Hepatic stellate cell (primary cell): ENCODE data around the gene FRMD4A.
A peak's percentile ranks its signal among the peaks of the same experiment; 100 is the strongest.
"Not testable (repeated sequence)": the region's sequence is repeated elsewhere in the genome, so short reads cannot be mapped to it uniquely, and the experiment has no call there.

Experiments used
- DNase-seq: peaks from one replicate; pipeline ENCODE4 v3.0.0; 2011; ENCODE audit warnings: low spot score

The FRMD4A gene

DNA sequence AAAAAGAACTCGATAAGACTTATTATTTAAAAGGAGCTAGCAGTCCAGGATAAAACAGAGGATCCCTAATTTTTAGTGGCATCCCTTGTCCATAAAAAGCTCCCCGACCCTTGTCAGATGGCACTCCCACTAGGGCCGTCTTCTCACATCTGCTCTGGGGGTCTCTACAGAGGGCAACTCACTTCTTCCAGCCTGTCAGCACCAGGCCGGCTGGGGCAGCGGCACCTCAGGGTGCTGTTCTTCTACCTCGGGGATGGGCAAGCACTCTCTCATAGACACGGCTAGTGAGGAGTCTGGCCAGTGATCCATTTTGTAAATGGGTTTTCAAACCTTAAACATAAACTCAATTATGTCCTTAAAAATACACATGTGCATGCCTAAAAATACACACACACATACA is 609.2 kb downstream of the FRMD4A start:
- DNase-seq: no peak

DNA sequence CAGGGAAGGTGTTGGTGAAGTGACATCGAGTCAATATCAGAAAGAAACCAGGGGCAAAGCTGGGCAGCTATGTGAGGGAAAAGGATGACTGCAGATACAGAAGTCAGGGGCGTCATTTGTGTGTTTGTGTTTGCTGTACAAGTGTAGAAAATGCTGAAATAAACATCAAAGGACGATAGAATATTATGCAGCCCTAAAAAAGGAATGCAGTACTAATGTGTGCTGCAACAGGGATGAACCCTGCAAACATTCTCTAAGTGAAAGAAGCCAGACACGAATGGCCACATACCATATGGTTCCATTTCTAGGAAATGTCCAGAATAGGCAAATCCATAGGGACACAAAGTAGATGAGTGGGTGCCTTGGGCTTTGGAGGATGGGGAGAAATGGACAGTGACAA is 610.0 kb downstream of the FRMD4A start:
- no peak for DNase-seq

DNA sequence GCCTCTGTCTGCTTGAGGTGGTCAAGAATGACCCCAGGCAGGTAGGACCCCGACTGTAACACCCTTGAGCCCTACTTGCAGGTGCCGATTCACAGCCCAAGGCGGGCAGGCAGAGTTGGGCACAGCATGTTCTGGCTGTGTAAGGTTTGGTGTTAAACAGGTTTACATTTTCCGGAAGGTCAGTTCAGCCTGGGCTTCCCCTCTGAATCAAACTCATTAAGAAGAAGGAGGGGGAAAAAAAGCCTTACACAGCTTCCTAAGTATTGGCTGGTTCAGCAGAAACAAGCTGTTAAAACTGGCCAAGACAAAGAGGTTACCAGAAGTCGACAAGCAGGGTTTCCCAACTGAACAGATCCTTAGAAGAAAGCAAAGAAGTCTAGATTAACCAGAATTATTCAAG is 611.3 kb downstream of the FRMD4A start:
- DNase-seq: no peak

DNA sequence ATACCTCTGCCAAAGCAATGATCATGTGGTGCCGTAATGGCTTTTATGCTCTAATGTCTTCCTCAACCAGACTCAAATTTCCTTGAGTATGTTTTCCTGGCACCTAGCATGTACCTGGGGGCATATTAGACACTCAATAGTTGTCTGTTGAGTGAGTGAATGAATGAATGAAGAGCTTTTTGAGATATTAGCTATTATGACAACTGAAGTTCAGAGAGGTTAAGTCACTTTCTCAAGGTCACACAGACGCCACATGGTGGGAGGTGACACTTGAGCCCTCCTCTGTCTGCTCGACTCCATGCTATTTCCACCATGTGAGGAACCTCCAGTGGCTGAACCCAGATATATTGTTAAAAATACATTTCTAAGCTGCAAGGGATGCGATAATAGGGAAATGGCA is 611.9 kb downstream of the FRMD4A start:
- DNase-seq: no peak

DNA sequence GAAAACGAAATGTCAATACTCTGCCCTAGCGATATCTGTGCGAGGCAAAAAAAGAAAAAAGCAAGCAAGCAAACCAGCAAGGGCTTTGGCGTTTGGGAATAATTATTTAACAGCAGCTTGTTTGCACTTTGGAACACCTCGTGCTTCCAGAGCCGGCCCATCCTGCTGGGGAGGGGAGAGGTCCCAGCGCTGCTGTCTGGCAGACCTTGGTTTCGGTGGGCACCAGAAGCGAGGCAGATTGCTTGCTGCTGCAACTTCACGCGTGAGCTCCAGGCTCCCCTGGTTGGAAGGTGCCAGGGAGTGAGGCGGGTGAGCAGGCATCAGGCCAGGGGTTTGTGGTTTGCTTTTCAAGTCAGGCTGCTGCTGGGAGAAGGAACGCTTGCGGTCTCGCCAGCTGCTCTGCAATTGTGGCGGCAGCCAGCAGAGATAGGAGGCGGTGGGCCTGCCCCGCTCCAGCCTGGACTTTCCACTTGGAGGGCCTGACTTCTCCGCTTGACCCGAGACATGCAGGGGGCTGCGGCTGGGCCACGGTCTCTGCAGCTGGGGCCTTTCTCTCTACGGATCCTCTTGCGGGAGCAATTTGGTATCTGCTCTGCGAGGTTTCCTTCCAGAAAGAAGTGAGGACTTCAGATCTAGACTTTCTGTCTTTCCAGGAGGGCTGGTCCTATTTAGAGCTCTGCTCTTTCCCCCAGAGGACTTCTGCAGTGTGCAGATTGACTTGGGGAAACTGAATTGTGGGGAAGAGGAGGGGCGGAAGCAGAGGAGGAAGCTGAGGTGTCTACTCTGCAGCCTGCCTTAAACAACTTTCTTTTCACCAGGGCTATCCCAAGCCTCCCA is 612.6 kb downstream of the FRMD4A start:
- DNase-seq: peak; percentile 77

DNA sequence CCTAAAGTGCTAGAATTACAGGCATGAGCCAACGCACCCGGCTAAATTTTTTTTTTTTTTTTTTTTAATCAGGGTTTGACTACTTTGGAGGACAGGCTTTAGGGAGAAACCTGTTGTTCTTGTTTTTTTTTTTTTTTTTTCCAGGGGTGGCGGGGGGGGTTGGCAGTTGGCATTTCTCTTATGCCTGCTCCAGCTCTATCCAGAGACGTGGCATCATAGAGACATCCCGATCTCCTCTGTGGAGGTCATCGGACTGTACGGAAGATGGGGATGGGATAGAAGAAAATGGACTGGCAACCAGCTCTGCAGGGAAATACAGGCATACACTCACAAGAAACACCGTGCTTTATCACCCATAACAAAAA is 613.2 kb downstream of the FRMD4A start:
- no peak for DNase-seq

DNA sequence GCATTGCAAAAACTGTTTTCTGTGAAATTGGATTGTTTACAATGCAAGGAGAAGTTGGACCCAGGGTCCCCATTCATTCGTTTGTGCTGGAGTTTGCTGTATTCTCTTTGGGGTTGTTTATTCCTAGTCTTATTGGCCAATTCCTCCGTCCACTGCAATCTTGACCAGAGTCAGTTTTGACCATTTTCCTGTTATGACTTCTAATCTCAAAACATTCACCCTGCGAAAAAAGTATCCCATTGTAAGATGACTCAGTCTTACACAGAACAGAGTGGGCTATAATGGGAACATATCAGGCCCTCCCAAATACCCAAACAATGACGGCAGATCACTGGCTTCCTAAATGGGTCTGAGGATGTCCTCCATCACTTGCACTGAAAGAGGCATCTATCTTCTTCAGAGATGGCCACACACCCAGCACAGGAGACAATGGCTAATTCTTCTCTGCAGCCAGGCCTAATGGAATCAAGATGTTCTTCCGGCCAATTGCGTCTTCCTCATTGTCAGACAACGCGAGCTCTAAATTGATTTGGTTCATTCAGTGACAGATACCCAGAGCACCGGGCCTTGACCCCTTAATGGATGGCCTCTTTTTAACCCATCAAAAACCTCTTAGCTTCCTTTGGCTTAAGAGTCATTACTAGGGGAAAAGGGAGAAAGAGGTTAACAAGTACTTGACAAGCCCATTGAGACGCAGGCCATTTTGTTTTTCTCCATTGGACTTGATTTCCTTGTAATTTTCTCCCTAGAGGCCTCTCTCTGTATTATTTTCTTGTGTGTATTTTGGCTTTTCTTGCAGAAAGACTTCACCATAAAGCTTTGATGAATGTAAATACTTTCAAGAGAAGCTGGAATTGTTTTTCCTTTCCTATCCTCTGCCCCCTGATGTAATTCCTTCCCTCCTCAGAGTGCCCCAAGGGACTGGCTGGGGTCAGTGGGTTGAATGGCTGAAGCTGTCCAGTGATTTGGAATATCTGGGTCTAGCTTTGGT is 614.3 kb downstream of the FRMD4A start:
- peak; percentile 74 for DNase-seq

DNA sequence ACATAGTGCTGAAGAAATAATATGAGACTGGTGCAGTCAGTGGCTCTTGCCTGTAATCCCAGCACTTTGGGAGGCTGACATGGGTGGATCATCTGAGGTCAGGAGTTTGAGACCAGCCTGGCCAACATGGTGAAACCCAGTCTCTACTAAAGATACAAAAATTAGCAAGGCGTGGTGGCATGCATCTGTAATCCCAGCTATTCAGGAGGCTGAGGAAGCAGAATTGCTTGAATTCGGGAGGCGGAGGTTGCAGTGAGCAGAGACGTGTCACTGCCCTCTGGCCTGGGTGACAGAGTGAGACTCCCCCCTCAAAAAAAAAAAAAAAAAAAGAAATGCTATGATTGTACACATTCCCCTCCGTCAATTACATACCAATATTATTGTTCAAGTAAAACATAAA is 615.1 kb downstream of the FRMD4A start:
- DNase-seq: not testable (repeated sequence)

DNA sequence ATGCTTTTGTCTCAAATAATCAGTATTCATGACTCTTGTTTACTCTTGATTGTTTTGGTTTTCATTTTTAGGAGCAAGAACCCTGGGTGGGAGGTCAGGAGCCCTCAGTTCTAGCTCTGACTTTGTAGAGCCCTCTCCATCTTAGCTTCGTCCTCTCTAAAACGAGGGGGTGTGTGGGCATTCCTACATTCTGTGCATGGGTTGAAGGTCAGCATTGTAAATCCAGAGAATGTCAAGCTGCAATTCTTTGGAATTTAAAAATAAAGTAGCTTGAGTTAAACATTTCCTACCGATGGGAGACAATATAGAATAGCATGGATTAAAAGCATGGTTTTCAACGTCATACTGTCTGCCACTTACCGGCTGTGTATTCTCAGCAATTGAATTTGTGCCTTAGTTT is 615.6 kb downstream of the FRMD4A start:
- DNase-seq: no peak

DNA sequence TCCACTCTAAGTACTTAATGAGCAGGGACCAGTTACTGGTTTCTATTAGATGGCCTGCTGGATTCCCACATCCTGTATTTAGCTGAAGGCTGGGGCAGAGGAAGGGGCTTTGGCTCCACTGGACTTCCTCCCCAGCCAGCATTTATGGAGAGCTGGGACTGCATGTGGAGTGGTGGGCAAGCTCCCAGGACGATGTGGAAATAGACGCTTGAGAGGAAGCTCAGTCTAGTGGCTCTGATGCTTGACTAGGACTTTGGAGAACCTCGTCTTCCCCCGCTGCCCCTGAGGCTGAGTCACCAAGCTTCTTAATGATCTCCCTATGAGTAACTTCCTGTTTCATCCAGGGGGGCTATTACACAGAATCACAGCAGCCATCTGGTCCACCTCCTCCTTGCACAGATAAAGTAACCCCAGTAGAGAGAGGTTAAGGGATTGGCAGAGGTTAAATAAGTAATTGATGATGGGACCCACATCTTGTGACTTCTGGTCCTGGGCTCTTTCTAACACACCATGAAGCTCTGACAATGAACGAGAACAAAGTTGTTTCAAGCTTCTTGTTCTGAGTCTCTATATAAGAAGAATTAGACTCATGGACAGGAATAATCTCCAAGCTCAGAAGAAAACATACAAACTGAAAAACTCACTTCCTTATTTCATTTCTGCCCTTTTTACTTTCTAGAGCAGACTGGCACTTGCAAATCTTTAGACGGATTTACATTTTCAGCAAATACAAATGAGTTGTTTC is 617.7 kb downstream of the FRMD4A start:
- DNase-seq: peak; percentile 88

DNA sequence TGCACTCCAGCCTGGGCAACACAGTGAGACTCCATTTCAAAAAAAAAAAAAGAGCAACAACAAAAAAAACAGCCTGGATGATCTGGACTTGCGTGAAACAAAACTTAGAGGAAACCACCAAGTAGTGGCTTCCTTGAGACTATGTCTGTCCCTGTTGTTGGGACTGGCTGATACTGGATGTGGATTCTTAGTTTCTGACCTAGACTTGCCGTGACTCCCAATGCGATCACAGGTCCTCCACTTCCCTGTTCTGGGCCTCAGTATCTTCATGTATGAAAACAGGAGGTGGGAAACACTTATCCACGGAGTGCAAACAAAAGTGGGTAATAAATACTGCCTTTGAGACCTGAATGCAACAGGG is 618.3 kb downstream of the FRMD4A start:
- DNase-seq: no peak

DNA sequence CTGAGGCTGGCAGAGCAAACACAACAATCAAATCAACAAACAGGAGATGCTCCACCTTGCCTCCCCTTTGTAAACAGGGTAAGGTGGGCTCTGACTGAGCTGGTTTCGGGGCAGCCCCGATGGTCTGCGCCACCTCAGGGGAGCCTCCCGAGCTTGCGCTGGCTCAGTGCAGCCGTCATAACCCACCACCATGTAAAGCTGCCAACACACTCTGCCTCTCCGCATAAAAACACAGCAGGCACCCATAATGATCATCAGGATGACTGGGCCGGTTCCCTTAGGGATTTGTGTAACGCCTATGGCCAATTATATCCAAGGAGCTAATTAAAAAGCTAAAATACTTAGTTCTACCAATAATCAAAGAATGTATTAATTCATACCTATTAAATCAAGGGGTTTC is 619.4 kb downstream of the FRMD4A start:
- DNase-seq: no peak

DNA sequence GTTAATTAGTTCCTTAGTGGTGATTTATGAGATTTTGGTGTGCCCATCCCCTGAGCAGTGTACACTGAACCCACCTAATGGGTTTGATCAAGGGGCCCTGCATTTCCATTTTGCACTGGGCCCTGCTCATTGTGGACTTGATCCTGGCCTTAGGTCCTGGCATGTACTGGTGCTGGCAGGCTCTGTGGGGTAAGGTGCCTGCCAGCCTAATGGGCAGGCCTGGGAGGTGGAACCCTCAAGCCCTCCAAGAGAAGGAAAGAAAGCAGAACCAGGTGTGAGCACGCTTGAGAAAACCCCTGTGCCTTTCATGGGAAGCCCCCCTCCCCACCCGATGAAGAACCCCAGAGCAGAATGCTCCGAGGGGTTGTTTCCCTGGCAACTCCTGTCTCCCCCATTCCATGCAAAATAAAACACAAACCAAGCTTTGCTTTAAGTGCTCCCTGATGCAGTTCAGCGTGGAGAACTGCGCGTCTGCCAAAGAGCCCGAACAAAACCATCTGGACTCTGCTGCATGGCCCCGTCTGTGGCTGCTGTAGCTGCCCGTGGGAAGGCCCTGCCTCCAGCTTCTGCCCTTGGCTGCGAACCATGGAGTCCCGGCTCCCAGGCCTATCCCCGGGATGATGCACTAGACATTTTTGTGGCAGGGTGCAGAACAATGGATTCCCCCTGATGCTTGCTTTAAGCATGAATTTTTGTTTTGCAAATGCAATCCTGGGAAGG is 620.6 kb downstream of the FRMD4A start:
- no peak for DNase-seq

DNA sequence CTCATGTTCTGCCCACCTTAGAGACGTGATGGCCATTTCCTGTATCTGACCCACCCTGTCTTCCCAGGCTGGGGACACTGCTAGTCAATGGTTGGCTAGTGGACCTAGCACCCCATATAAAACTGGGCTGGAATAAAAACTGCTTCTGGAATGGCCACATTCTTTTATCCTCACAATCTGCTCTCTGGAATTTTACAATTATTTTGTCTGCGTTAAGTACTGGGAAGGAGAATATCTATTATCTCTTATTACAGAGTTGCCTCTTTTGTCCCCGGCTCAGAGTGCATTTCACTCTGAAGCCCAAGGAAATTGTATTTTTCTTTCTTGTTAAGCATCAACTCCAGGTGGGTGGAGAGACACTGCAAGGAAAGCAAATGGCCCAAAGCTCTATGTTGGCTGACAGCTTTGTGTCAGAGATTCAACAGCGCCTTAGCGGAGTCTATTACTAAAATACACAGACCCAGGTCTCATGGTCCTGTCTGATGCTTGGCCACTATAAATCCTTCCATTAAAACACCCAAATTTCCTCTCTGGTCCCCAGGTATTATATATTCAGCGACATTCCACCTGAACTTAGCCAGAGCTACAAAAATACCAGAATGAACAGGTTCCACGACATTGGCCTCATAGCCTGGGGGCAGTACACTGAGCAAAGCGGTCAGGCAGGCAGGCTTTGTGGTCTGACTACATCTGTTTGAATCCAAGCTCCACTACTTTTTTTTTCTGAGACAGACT is 622.3 kb downstream of the FRMD4A start:
- no peak for DNase-seq

DNA sequence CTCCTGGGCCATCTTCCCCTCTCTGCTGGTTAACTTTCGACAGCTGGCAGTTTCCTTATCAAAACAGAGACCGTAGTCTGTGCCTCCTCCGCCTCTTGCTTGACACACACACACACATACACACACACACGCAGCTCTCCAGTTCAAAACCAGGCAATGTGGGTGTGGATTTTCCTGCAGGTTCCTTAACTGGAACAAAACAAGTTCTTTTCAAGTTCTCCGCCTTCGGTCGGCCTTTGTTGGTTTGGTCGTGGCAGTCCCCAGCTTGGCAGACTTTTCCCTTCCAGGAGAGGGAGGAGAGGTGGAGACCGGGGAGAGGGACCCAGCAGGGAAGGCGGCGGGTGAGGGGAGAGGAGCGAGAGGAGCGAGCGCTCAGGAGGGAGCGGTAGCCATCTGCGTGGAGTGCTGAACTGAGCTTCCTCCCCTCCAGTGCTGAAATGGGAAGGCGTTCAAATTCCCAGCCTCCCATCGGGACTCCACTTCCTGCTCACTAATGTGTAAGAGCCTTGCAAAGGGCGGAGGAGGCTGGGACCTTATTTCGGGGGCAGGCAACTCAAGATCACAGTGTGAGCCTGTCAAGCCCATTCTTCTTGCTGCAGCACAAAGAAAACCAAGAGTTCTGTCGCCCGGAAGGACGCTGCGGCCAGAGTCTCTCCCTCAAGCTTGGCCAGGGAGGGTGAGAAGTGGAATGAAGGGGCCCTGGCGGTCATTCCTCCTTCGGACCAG is 623.4 kb downstream of the FRMD4A start:
- peak; percentile 79 for DNase-seq

DNA sequence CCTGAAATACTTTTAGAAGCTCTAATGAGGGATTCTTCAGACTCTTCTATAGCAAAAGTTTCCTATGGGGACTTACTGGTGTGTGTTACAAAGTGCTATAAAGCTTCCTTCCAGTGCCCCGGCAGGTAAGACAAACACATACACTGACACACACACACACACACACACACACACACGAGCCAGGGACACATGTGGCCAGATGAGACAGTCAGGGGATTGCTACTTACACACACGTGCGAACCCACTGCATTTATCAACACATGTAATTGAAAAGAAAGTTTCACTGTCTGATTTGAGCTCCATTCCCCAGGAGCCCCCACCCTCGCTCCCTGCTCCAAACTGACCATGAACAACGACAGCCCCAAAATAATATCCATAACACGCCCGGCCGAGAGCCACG is 624.1 kb downstream of the FRMD4A start:
- no peak for DNase-seq

DNA sequence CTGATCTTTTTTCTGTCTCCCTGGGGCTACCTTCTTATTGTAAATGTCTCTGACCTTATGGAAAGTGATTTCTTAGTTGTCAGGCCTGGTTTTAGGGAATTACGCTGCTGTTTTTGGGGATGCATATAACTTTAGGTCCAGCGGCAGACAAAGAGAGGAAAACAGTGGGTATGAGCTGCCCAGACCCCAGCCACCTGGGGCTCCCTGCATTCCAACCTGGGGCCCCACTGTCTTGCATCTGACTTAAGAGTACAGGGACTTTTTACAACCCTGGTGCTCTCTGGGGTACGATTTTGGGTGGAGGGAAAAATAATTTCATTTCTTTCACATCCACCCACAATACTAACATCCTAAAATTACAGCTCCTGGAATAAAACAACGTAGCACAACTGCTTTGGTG is 624.5 kb downstream of the FRMD4A start:
- DNase-seq: no peak

DNA sequence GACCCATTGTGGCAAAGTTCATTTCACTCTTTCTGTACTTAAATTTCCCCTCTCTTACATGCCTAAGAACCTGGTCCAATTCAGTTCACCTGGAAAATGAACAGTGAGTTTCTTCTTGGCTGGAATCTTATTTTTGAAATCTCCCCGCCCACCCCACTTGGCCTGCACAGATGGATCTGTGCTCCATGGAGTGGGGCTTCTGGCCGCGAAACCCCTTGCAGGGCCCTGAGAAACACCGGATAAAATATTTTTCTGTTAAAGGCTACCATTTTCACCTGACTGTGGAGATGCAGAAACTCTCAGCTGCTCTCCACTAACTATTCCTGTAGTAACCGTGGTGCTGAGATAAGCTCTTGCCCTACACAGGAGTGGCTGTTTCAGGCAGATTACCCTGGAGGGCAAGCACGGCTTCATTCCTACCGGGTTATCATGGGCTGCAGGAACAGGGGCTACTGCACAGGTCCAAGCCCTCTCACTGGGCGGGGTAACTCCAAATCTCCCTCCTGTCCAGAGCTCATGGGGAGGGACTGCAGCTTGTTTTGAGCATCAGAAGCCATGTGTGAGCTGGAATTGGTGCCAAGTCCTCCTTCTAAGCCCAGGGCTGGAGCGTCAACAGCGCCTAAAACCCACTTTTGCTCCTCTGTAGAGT is 625.1 kb downstream of the FRMD4A start:
- no peak for DNase-seq

DNA sequence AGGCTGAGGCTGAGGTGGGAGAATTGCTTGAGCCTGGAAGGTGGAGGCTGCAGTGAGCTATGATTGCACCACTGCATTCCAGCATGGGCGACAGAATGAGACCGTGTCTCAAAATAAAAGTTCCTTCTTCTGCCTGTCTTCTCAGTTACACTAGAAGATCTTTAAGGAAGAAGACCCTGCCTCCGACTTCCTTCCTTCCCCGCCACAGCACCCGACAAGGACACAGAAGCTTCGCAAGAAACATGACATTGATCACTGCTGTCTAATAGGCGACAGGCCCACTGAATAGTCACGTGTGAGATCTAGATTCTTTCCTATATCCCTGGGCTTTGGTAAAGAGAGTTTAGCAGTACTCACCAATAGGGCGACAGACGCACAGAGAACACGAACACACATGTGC is 625.8 kb downstream of the FRMD4A start:
- no peak for DNase-seq

DNA sequence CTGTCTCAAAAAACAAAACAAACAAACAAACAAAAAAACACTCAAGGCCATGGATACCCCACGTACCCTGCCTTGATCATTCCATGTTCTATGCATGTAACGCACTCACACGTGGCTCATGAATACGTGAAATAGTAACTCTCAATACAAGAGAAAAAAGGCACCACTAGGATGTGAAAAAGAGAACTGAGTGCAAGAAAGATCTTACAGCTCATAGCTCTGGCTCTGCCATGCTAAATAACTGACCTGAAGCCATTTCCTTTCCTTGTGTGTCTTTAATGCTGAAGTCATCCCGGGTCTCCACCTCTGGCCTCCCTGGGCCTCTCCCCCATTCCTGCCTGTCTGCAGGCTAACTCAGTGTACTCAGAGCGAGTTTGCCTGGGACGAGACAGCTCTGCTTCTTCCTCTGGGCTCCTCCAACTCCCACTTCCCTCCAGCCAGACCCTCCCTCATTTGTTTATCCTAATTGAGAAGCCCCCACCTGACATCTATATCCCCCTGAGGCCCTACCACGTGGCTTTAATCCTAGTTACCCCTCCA is 626.7 kb downstream of the FRMD4A start:
- DNase-seq: no peak
